GM19372 (cell line): ENCODE data around the gene LRRC45.

ENCODE experiments used
- ATAC-seq: cut with Tn5 transposase; IDR thresholded peaks from one replicate; pipeline ENCODE4 v1.9.1; 2021; ENCODE audit warnings: mild to moderate bottlenecking, low read depth, moderate library complexity; ENCODE audit not compliant: unreplicated experiment

The LRRC45 gene

GRCh38 chr17:82060614-82061013 is 37.5 kb downstream of the LRRC45 start:
- no peak for ATAC-seq

GRCh38 chr17:82061047-82061925 is 38.2 kb downstream of the LRRC45 start:
- no peak for ATAC-seq

- ATAC-seq = no peak
These were observed 39.2 kb downstream of the LRRC45 start for GRCh38 chr17:82062076-82062983.

GRCh38 chr17:82062984-82063368 is 39.9 kb downstream of the LRRC45 start:
- ATAC-seq = no peak

GRCh38 chr17:82063424-82064415 is 40.6 kb downstream of the LRRC45 start:
- no peak for ATAC-seq

GRCh38 chr17:82064433-82065192 is 41.5 kb downstream of the LRRC45 start:
- no peak for ATAC-seq

- ATAC-seq = peak; percentile 22
These were observed 42.1 kb downstream of the LRRC45 start for GRCh38 chr17:82065193-82065637.

GRCh38 chr17:82065638-82066303 is 42.7 kb downstream of the LRRC45 start, which contains the start of gene DUS1L:
DUS1L (minus strand) TSS chr17:82065804; CDS start chr17:82065059, 745 bp downstream.
- ATAC-seq = peak; percentile 74

- no peak for ATAC-seq
These were observed 47.5 kb downstream of the LRRC45 start for GRCh38 chr17:82070611-82071010.

- no peak for ATAC-seq
These were observed 49.7 kb downstream of the LRRC45 start for GRCh38 chr17:82072827-82073226.

- no peak for ATAC-seq
These were observed 50.3 kb downstream of the LRRC45 start for GRCh38 chr17:82073446-82073845.

GRCh38 chr17:82076018-82076784 is 53.1 kb downstream of the LRRC45 start:
- no peak for ATAC-seq

- no peak for ATAC-seq
These were observed 53.9 kb downstream of the LRRC45 start for GRCh38 chr17:82076785-82077591.

GRCh38 chr17:82077617-82078358 is 54.7 kb downstream of the LRRC45 start:
- no peak for ATAC-seq

GRCh38 chr17:82078433-82078832 is 55.3 kb downstream of the LRRC45 start:
- no peak for ATAC-seq

GRCh38 chr17:82079001-82079677 is 56.0 kb downstream of the LRRC45 start:
- ATAC-seq = no peak
